Naive B cell (primary cell): ENCODE data around the gene NAALADL1. TPM values are rescaled to one million over a fixed set of nuclear protein-coding genes. Genes with fewer than 3 reads are reported as not detected.

ENCODE experiments used
- ATAC-seq, 2 donors: fragments of 150-1000 bp; cut with Tn5 transposase; 2 replicates each; pipeline ENCODE4 v1.10.0; 2021; ENCODE audit warnings: low read depth in 2 of 2, mild to moderate bottlenecking in 2 of 2, moderate library complexity in 2 of 2
- DNase-seq: peaks from one replicate; pipeline ENCODE4 v3.0.0; 2022
- H3K27ac Mint-ChIP-seq, 6 donors: one replicate each; pipeline ENCODE4 v1.8.0; 2020 to 2022; ENCODE audit warnings: mild to moderate bottlenecking in 6 of 6, mixed read lengths in 6 of 6, moderate library complexity in 5 of 6, inconsistent platforms in 2 of 6
- H3K27me3 Mint-ChIP-seq, 3 donors: one replicate each; pipeline ENCODE4 v1.8.0; 2021 to 2022; ENCODE audit warnings: mixed read lengths in 3 of 3, mild to moderate bottlenecking in 1 of 3
- H3K36me3 Mint-ChIP-seq, 2 donors: one replicate each; pipeline ENCODE4 v1.8.0; 2020 to 2022; ENCODE audit warnings: mixed read lengths in 2 of 2, inconsistent platforms in 1 of 2, mild to moderate bottlenecking in 1 of 2
- H3K4me1 Mint-ChIP-seq, 3 donors: one replicate each; pipeline ENCODE4 v1.8.0; 2020 to 2022; ENCODE audit warnings: mixed read lengths in 3 of 3, inconsistent platforms in 1 of 3, mild to moderate bottlenecking in 1 of 3, moderate library complexity in 1 of 3
- H3K4me3 Mint-ChIP-seq, 8 donors: one replicate each; pipeline ENCODE4 v1.8.0; 2020 to 2022; ENCODE audit warnings: mild to moderate bottlenecking in 8 of 8, mixed read lengths in 8 of 8, moderate library complexity in 8 of 8, inconsistent platforms in 2 of 8
- H3K9me3 Mint-ChIP-seq, 7 donors: one replicate each; pipeline ENCODE4 v1.8.0; 2020 to 2022; ENCODE audit warnings: mixed read lengths in 7 of 7, mild to moderate bottlenecking in 5 of 7, inconsistent platforms in 2 of 7, moderate library complexity in 1 of 7
- polyA plus RNA-seq, 6 donors: library from polyadenylated mRNA; unstranded; fragments of 300-500 nt; fragmentation: Illumina TruSeq; gene quantifications; one replicate each; pipeline ENCODE4 v1.2.3, GENCODE V29; 2021; ENCODE audit warnings: low read depth in 6 of 6

NAALADL1 gene
- polyA plus RNA-seq, 6 donors from 2014 or later, result 19.4 to 28.3 (median 24.3) TPM

DNA sequence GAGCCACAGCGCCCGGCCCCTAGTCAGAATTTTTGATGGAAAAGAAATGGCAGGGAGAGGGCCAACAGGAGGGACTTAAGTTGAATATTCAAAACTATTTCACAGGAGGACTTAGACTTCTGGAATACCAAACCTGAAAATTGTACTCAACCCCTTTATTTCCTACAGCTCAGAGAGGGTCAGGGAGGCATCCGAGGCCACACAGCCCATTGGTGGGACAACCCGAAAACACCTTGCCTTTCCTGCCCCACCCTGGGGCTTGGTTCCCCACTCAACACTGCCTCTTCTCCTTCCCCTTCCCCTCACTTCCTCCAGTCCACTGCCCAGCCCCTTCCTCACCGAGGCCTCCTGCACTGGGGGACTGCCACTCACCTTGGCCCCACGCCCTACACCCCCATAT is 1.4 kb downstream of the NAALADL1 start:
- ATAC-seq (no peak), DNase-seq (no peak)
- Mint-ChIP-seq H3K4me3 (no peak overlapping the region), H3K27ac (peak overlapping the region in 1 of 6 donors; percentile 77), H3K4me1 (peaks cover 18 to 32% (median 19%) of the 10 kb centered on the region in 3 donors), H3K9me3 (no peaks in the 10 kb centered on the region), H3K27me3 (peaks cover 0 to 6% (median 0%) of the 10 kb centered on the region in 3 donors), H3K36me3 (no peaks in the 10 kb centered on the region)

DNA sequence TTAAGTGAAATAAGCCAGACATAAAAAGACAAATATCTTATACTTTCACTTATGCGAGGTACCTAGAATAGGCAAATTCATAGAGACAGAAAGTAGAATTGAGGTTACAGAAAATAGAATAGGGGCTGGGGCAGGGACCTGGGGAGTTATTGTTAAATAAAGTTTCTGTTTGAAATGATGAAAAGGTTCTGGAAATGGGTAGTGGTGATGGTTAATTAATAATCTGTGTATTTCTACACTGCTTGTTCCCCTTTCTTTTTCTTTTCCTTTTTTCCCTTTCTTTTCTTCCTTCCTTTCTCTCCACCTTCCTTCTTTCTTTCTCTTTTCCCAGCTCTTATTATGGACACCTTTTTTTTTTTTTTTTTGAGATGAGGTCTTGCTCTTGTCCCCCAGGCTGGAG is 2.8 kb downstream of the NAALADL1 start:
- H3K9me3 Mint-ChIP-seq, result no peaks in the 10 kb centered on the region
- ATAC-seq (no peak), DNase-seq (no peak)
- H3K27ac Mint-ChIP-seq, result peak overlapping the region in 1 of 6 donors; percentile 57
- H3K27me3 Mint-ChIP-seq, result peaks cover 0 to 6% (median 0%) of the 10 kb centered on the region in 3 donors
- no peak overlapping the region for H3K4me3 Mint-ChIP-seq
- no peaks in the 10 kb centered on the region for H3K36me3 Mint-ChIP-seq
- peaks cover 18 to 19% (median 19%) of the 10 kb centered on the region in 3 donors for H3K4me1 Mint-ChIP-seq

DNA sequence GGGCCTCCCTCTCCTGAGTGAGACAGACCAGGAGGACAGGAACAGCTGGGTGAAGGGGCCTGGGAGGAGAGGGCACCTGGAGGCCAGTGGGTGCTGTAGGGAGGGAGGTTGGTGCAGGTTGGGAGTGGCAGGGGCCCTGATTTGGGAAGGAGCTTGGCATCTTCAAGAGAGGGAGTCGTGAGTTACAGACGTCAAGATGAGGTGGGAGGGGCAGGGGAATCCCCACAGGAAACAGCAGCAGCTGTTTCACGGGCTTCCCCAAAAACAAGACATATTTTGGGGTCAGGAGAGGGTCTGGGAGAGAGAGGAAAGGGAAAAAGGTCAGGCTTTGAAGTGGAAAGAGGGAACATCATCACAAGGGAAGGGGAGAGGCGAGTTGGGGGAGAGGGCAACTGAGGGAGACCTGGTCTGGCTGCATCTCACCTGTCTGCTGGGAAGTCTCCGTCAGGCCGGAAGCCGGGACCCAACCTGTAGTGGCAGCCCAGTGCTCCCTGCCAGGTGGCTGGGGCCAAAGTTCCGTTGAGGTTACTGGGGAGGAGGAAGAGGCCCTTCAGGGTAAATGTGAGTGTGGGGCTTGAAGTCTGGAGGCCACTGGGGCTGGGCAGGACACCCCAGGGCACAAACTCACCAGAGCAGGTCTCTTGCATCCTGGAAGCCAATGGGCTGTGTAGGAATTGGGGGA is 4.4 kb downstream of the NAALADL1 start:
- peak overlapping the region; percentile 35 to 95 (median 74) for H3K27ac Mint-ChIP-seq
- H3K4me3 Mint-ChIP-seq, result peak overlapping the region in 7 of 8 donors; percentile 47 to 88 (median 64)
- ATAC-seq (peak; percentile 79 to 80), DNase-seq (no peak)
- H3K9me3 Mint-ChIP-seq, result no peaks in the 10 kb centered on the region
- H3K36me3 Mint-ChIP-seq, result no peaks in the 10 kb centered on the region
- peaks cover 18 to 19% (median 19%) of the 10 kb centered on the region in 3 donors for H3K4me1 Mint-ChIP-seq
- no peaks in the 10 kb centered on the region for H3K27me3 Mint-ChIP-seq

DNA sequence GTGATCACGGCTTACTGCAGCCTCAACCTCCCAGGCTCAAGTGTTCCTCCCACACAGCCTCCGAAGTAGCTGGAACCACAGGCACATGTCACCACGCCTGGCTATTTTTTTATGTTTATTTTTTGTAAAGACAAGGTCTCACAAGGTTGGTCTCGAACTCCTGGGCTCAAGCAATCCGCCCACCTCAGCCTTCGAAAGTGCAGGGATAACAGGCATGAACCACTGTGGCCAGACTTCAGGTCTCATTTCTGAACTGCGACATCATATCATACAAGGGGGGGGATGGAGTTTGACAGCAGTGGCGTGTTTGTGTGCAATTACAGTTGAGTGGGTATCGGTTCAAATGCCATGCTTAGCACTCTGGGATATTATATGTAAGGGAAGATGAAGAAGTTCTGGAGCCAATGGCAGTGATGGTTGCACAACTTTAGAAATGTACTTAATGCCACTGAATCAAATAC is 6.9 kb downstream of the NAALADL1 start:
- H3K27me3 Mint-ChIP-seq, result no peaks in the 10 kb centered on the region

DNA sequence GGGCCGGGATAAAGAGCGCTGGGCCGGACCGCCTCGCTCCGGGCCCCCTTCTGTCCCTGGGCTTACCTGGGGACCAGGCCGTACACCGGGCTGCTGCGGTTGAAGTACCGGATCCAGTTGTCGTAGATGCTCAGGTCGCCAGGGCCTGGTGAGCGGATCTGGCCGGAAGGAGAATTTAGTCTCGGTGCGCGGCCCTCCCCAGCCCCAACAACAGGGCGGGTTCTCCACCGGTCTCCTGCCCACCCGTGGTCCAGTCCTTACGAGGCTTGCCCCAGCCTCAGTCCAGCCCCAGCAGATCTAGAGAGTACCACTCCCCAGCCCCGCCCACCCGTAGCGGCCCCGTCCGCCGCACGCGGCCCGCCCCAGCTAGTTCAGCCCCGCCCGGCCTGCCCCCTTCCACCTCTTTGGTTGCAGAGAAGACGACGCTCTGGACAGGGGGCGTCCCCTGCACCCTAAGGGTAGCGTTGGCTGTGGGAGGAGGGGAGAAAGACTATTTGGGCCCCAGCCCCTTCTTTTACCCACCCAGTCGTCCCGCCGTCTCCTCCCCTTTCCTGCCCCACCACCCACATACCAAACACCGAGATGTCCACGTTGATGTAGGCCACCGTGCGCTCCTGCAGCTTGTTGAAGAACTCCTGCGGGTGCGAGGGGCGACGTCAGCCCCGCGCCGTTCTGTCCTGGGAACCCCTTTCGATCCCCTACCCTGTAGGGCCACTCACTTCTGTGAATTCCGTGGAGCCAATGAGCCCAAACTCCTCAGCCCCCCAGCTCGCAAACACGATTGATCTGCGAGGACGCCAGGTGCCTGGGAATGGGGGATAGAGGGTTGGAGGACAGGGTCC is 10.6 kb downstream of the NAALADL1 start:
- DNase-seq, result peak; percentile 20

More for the DNA sequence above, 6.9 kb downstream of the NAALADL1 start:
- Mint-ChIP-seq H3K4me3 (no peak overlapping the region), H3K36me3 (no peaks in the 10 kb centered on the region), H3K4me1 (peaks cover 26 to 35% (median 34%) of the 10 kb centered on the region in 3 donors), H3K27ac (peak overlapping the region in 1 of 6 donors; percentile 50), H3K9me3 (no peaks in the 10 kb centered on the region)
- no peak for ATAC-seq
- DNase-seq, result no peak

DNA sequence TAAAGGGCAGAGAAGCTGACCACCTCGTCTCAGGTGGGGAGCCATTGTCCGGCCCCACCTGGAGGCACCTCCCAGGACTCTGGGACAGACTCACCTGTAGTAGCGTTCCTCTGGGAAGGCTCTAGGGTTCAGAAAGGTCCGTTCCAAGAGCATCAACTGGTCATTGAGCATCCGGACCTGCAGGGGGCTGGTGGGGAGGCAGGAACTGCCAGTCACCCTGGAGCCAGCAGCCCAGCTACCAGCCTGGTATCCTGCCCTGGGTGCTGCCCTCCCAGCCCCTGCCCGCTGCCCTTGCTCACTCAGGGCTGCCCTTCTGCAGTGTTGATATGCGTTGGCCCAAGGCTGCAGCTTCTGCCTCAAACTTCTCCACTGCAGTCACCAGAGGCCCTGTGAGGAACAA is 12.6 kb downstream of the NAALADL1 start:
- Mint-ChIP-seq H3K4me3 (peak overlapping the region in 3 of 8 donors; percentile 47 to 88 (median 52)), H3K4me1 (peaks cover 14 to 28% (median 22%) of the 10 kb centered on the region in 3 donors), H3K36me3 (peaks cover 0 to 10% of the 10 kb centered on the region in 2 donors), H3K27me3 (no peaks in the 10 kb centered on the region), H3K27ac (no peak overlapping the region), H3K9me3 (no peaks in the 10 kb centered on the region)
- DNase-seq (no peak), ATAC-seq (no peak)

More for the DNA sequence above, 10.6 kb downstream of the NAALADL1 start:
- Mint-ChIP-seq H3K9me3 (no peaks in the 10 kb centered on the region), H3K27ac (peak overlapping the region in 5 of 6 donors; percentile 36 to 86 (median 71)), H3K4me1 (peaks cover 12 to 21% (median 20%) of the 10 kb centered on the region in 3 donors), H3K36me3 (peaks cover 0 to 10% of the 10 kb centered on the region in 2 donors), H3K27me3 (no peaks in the 10 kb centered on the region), H3K4me3 (peak overlapping the region; percentile 82 to 98 (median 86))
- ATAC-seq, result peak; percentile 73 to 79

DNA sequence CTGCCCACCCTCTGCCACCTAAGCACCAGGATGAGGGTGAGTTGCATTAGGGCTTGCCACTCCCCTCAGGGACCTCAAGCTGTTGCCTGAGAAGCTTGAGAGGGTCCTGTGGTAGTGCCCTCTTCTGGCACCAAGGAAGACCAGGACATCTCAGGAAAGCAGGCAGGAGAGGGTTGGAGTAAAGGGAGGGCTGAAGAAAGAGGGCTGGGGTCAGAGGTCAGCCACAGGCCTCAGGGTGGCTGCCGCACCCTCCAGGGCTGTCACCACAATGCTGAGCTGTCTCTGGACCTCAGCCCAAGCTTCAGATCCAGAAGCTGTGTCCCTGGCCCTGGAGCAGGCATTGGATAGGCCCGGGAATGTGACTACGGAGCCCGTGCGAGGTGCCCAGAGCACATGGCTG is 13.3 kb downstream of the NAALADL1 start:
- DNase-seq, result no peak
- peak overlapping the region in 2 of 8 donors; percentile 50 to 88 for H3K4me3 Mint-ChIP-seq
- no peak overlapping the region for H3K27ac Mint-ChIP-seq
- H3K36me3 Mint-ChIP-seq, result peaks cover 0 to 10% of the 10 kb centered on the region in 2 donors
- no peaks in the 10 kb centered on the region for H3K9me3 Mint-ChIP-seq
- H3K27me3 Mint-ChIP-seq, result no peaks in the 10 kb centered on the region
- no peak for ATAC-seq
- H3K4me1 Mint-ChIP-seq, result peaks cover 14 to 32% (median 25%) of the 10 kb centered on the region in 3 donors

DNA sequence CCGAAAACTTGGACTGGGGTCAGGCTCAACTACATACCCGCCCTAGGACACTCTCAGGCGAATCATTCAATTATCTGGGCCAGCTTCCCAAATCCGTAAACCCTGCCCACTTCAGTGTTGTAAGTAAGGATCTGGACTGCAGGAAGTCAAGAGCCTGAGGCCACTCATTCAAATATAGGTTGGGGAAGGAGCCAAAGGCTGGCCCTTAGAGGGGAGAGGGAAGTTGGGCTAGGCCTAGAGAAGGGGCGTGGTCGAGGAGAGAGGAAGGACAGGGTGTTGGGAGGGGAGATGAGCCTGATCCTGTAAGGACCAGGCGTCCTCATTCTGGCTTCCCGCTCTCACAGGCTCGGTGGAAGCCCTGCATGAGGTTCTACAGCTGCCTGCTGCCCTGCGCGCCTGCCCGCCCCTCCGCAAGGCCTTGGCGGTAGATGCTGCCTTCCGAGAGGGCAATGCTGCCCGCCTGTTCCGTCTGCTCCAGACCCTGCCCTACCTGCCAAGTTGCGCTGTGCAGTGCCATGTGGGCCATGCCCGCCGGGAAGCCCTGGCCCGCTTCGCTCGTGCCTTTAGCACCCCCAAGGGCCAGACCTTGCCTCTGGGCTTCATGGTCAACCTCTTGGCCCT is 14.4 kb downstream of the NAALADL1 start:
- Mint-ChIP-seq H3K36me3 (peaks cover 0 to 10% of the 10 kb centered on the region in 2 donors), H3K4me3 (peak overlapping the region in 3 of 8 donors; percentile 6 to 88 (median 38)), H3K27ac (peak overlapping the region in 1 of 6 donors; percentile 76), H3K27me3 (no peaks in the 10 kb centered on the region), H3K4me1 (peaks cover 14 to 37% (median 25%) of the 10 kb centered on the region in 3 donors), H3K9me3 (no peaks in the 10 kb centered on the region)
- no peak for DNase-seq
- ATAC-seq, result no peak

DNA sequence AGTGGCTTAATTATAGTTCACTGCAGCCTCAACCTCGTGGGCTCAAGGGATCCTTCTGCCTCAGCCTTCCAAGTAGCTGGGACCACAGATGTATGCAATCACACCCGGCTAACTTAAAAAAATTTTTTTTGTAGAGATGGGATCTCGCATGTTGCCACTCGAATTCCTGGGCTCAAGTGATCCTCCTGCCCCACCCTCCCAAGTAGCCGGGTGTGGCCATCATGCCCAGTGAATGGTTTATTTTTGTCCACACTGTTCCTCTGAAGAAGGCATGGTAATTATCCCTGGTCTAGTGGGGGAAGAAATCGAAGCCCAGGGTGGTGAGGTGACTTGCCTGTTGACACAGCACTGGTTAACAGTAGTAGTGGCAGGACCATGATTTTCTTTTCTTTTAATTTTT is 15.5 kb downstream of the NAALADL1 start:
- Mint-ChIP-seq H3K27ac (no peak overlapping the region), H3K4me1 (peaks cover 18 to 39% (median 20%) of the 10 kb centered on the region in 3 donors), H3K27me3 (no peaks in the 10 kb centered on the region), H3K9me3 (no peaks in the 10 kb centered on the region), H3K36me3 (peaks cover 0 to 10% of the 10 kb centered on the region in 2 donors), H3K4me3 (peak overlapping the region; percentile 12 to 94 (median 86))
- ATAC-seq (no peak), DNase-seq (no peak)

DNA sequence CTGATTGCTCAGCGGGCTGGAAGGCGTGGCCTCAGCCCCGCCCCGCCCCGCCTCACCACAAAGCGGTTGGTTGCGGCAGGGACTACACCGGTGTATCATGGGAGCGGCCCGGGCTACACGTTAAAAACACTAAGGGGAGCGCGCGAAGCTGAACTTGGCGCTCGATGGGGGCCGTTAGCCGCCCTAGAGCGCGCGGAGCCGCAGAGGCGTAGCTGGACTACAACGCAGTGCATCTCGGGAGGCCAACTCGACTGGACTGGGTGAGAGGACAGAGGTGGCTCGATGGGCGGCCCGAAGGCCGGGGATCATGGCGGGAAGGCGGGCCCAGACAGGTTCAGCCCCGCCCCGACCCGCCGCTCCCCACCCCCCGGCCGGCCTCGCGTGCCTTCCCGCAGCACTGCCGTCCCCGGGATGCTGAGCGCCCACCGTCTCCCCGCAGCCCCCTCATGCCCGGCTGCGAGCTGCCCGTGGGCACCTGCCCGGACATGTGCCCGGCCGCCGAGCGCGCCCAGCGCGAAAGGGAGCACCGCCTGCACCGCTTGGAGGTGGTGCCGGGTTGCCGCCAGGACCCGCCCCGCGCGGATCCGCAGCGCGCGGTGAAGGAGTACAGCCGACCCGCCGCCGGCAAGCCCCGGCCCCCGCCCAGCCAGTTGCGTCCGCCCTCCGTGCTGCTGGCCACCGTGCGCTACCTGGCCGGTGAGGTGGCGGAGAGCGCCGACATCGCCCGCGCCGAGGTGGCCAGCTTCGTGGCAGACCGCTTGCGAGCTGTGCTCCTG is 17.3 kb downstream of the NAALADL1 start, which contains the start of gene SAC3D1:
Gene SAC3D1 (plus strand): TSS at position 364 of the 776 bp plus-strand sequence. CDS start 83 bp downstream, at position 447.
- Mint-ChIP-seq H3K4me3 (peak within 1 kb of the TSS; percentile 94 to 97 (median 96)), H3K27me3 (no peaks in the 10 kb centered on the region), H3K4me1 (peaks cover 9 to 28% (median 13%) of the 10 kb centered on the region in 3 donors), H3K36me3 (peaks cover 0 to 10% of the 10 kb centered on the region in 2 donors), H3K27ac (peak within 1 kb of the TSS; percentile 79 to 96 (median 92)), H3K9me3 (no peaks in the 10 kb centered on the region)
- peak; percentile 84 for DNase-seq
- peak; percentile 85 to 86 for ATAC-seq

DNA sequence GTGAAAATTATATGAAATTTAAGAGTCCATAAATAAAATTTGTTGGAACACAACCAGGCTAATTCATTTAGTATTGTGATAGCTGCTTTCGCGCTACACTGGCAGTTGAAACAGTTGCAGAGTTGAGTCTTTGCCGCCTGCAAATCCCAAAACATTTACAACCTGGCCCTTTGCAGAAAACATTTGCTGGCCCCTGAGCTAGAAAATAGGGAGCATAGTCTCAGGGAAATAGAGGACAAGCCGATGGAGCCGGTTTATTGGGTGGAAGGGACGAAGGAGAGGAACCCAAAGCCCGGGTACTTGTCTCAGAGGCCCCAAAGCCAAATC is 17.9 kb downstream of the NAALADL1 start:
- Mint-ChIP-seq H3K4me1 (peaks cover 9 to 28% (median 13%) of the 10 kb centered on the region in 3 donors), H3K4me3 (peak overlapping the region; percentile 94 to 97 (median 96)), H3K27me3 (no peaks in the 10 kb centered on the region), H3K9me3 (no peaks in the 10 kb centered on the region), H3K27ac (peak overlapping the region; percentile 79 to 96 (median 92)), H3K36me3 (peaks cover 0 to 10% of the 10 kb centered on the region in 2 donors)
- ATAC-seq, result no peak
- DNase-seq, result no peak

DNA sequence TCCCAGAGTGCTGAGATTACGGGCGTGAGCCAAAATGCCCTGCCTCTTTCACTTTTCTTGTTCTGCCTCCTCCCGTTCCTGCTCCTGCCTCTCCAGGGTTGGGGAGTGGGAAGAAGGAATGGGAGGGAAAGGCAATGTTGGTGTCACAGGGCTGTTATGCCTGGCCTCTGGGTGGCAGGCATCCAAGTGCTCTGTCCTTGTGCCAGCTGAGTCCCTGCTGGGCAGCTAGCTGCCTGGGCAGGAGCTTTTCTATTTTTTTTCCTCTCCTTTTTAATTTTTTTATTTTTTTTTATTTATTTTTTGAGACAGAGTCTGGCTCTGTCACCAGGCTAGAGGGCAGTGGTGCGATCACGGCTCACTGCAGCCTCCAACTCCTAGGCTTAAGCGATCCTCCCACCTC is 21.4 kb downstream of the NAALADL1 start:
- ATAC-seq (no peak), DNase-seq (no peak)
- no peak overlapping the region for H3K4me3 Mint-ChIP-seq
- H3K27ac Mint-ChIP-seq, result no peak overlapping the region
- peaks cover 5 to 22% (median 9%) of the 10 kb centered on the region in 3 donors for H3K4me1 Mint-ChIP-seq
- no peaks in the 10 kb centered on the region for H3K27me3 Mint-ChIP-seq
- H3K36me3 Mint-ChIP-seq, result no peaks in the 10 kb centered on the region
- no peaks in the 10 kb centered on the region for H3K9me3 Mint-ChIP-seq
